ENCODE measurements around the gene RIPK4. TPM values are rescaled to one million over a fixed set of nuclear protein-coding genes. Genes with fewer than 3 reads are reported as not detected.
A peak's percentile ranks its signal among the peaks of the same experiment; 100 is the strongest.

Gene RIPK4
- total RNA-seq, 1 experiment from 2014 or later: 252 TPM

- H3F3A ChIP-seq (ENCODE audit: low read length, unreplicated experiment): no peaks in the 10 kb centered on the region
- no peak for ATAC-seq
- no peaks in the 10 kb centered on the region for H3K9me3 ChIP-seq (ENCODE audit: low read length)
- H3K27ac ChIP-seq (ENCODE audit: low read length): no peak overlapping the region
- peaks cover 14% of the 10 kb centered on the region for H3K4me1 ChIP-seq (ENCODE audit: insufficient read depth, low read length)
- H3K4me3 ChIP-seq (ENCODE audit: low read length): no peak overlapping the region
- no peaks in the 10 kb centered on the region for H4K20me1 ChIP-seq (ENCODE audit: low read length)
- BruUV-seq (replicated peaks): no TSS peak
- ChIA-PET POLR2A (ENCODE audit: unreplicated experiment) (interaction anchor here (0.6 kb wide), 1 partner anchor 36 kb away, joined by 7 read pairs; no protein-coding TSS in a partner anchor), CTCF (no interaction called here)
- peaks cover 12% of the 10 kb centered on the region for H3K36me3 ChIP-seq (ENCODE audit: low read depth, low read length)
- H3K9ac ChIP-seq (ENCODE audit: low read length): no peak overlapping the region
- TF ChIP-seq EZH2 (IDR thresholded peaks at IDR 0.05; ENCODE audit: low read length, unreplicated experiment): no peak
- TF ChIP-seq CTCF (conservative IDR thresholded peaks at IDR 0.05; ENCODE audit: low read depth, low read length): no peak
- TF ChIP-seq EZH2phosphoT487 (IDR thresholded peaks at IDR 0.05; ENCODE audit: borderline replicate concordance, low read length): no peak
- no peak overlapping the region for H2AFZ ChIP-seq (ENCODE audit: low read length)
- H3K27me3 ChIP-seq (ENCODE audit: low read length): no peaks in the 10 kb centered on the region
- H3K79me2 ChIP-seq (ENCODE audit: low read length): no peaks in the 10 kb centered on the region
- intact Hi-C loops (cut with micrococcal nuclease): no loop called here
- no peak for DNase-seq
- no peaks in the 10 kb centered on the region for H3K9me2 ChIP-seq (replicated peaks; ENCODE audit: low read length)
- no peak overlapping the region for H3K4me2 ChIP-seq (ENCODE audit: low read length)
These were observed 37.5 kb upstream of the RIPK4 start for GRCh38 chr21:41804381-41804780.

- Histone ChIP-seq H3K9ac (ENCODE audit: low read length) (peak overlapping the region; percentile 33), H2AFZ (ENCODE audit: low read length) (peak overlapping the region; percentile 53; the same call in 1 of the 2 replicates), H3K4me3 (ENCODE audit: low read length) (no peak overlapping the region; the same call in 1 of the 2 replicates), H3K27me3 (ENCODE audit: low read length) (no peaks in the 10 kb centered on the region), H3K27ac (ENCODE audit: low read length) (peak overlapping the region; percentile 62), H3K36me3 (ENCODE audit: low read depth, low read length) (peaks cover 16% of the 10 kb centered on the region), H3K4me2 (ENCODE audit: low read length) (peak overlapping the region; percentile 51), H3K9me3 (ENCODE audit: low read length) (no peaks in the 10 kb centered on the region), H3K9me2 (replicated peaks; ENCODE audit: low read length) (no peaks in the 10 kb centered on the region), H3F3A (ENCODE audit: low read length, unreplicated experiment) (no peaks in the 10 kb centered on the region), H3K4me1 (ENCODE audit: insufficient read depth, low read length) (peaks cover 14% of the 10 kb centered on the region), H4K20me1 (ENCODE audit: low read length) (no peaks in the 10 kb centered on the region), H3K79me2 (ENCODE audit: low read length) (no peaks in the 10 kb centered on the region)
- ChIA-PET POLR2A (ENCODE audit: unreplicated experiment) (no interaction called here), CTCF (interaction anchor here (0.7 to 0.9 kb wide), 2 partner anchors 20 to 190 kb away, joined by 3 to 4 read pairs; no protein-coding TSS in a partner anchor)
- intact Hi-C loops (cut with micrococcal nuclease): no loop called here
- DNase-seq (peak; percentile 27), ATAC-seq (peak; percentile 88)
- BruUV-seq (replicated peaks): no TSS peak
- no peak for TF ChIP-seq EZH2phosphoT487 (IDR thresholded peaks at IDR 0.05; ENCODE audit: borderline replicate concordance, low read length)
- TF ChIP-seq EZH2 (IDR thresholded peaks at IDR 0.05; ENCODE audit: low read length, unreplicated experiment): no peak
- TF ChIP-seq CTCF (conservative IDR thresholded peaks at IDR 0.05; ENCODE audit: low read depth, low read length): no peak
These were observed 36.5 kb upstream of the RIPK4 start for GRCh38 chr21:41803316-41803715.

- Histone ChIP-seq H3K4me3 (ENCODE audit: low read length) (peak overlapping the region; percentile 19; the same call in 1 of the 2 replicates), H3K79me2 (ENCODE audit: low read length) (no peaks in the 10 kb centered on the region), H3K4me1 (ENCODE audit: insufficient read depth, low read length) (peaks cover 14% of the 10 kb centered on the region), H3K36me3 (ENCODE audit: low read depth, low read length) (peaks cover 16% of the 10 kb centered on the region), H4K20me1 (ENCODE audit: low read length) (no peaks in the 10 kb centered on the region), H3K9me2 (replicated peaks; ENCODE audit: low read length) (no peaks in the 10 kb centered on the region), H3F3A (ENCODE audit: low read length, unreplicated experiment) (no peaks in the 10 kb centered on the region), H3K9ac (ENCODE audit: low read length) (peak overlapping the region; percentile 33), H2AFZ (ENCODE audit: low read length) (peak overlapping the region; percentile 53), H3K27me3 (ENCODE audit: low read length) (no peaks in the 10 kb centered on the region), H3K27ac (ENCODE audit: low read length) (peak overlapping the region; percentile 62), H3K9me3 (ENCODE audit: low read length) (no peaks in the 10 kb centered on the region), H3K4me2 (ENCODE audit: low read length) (peak overlapping the region; percentile 51)
- CTCF ChIA-PET: interaction anchor here (0.7 to 0.9 kb wide), 2 partner anchors 20 to 190 kb away, joined by 3 to 4 read pairs; no protein-coding TSS in a partner anchor
- TF ChIP-seq CTCF (conservative IDR thresholded peaks at IDR 0.05; ENCODE audit: low read depth, low read length): no peak
- TF ChIP-seq EZH2phosphoT487 (IDR thresholded peaks at IDR 0.05; ENCODE audit: borderline replicate concordance, low read length): no peak
- no peak for TF ChIP-seq EZH2 (IDR thresholded peaks at IDR 0.05; ENCODE audit: low read length, unreplicated experiment)
- no TSS peak for BruUV-seq (replicated peaks)
- DNase-seq: peak; percentile 57
- POLR2A ChIA-PET (ENCODE audit: unreplicated experiment): no interaction called here
- intact Hi-C loops (cut with micrococcal nuclease): no loop called here
- peak; percentile 73 for ATAC-seq
These were observed 35.8 kb upstream of the RIPK4 start for GRCh38 chr21:41802684-41803083.
